SW480 (cell line): ENCODE data around the gene NKX2-1.
A peak's percentile ranks its signal among the peaks of the same experiment; 100 is the strongest.
"Not testable (repeated sequence)": the region's sequence is repeated elsewhere in the genome, so short reads cannot be mapped to it uniquely, and the experiment has no call there.

Experiments used
- DNase-seq: peaks from one replicate; pipeline ENCODE4 v3.0.0-alpha.2; 2016; ENCODE audit warnings: low spot score

The NKX2-1 gene

DNA sequence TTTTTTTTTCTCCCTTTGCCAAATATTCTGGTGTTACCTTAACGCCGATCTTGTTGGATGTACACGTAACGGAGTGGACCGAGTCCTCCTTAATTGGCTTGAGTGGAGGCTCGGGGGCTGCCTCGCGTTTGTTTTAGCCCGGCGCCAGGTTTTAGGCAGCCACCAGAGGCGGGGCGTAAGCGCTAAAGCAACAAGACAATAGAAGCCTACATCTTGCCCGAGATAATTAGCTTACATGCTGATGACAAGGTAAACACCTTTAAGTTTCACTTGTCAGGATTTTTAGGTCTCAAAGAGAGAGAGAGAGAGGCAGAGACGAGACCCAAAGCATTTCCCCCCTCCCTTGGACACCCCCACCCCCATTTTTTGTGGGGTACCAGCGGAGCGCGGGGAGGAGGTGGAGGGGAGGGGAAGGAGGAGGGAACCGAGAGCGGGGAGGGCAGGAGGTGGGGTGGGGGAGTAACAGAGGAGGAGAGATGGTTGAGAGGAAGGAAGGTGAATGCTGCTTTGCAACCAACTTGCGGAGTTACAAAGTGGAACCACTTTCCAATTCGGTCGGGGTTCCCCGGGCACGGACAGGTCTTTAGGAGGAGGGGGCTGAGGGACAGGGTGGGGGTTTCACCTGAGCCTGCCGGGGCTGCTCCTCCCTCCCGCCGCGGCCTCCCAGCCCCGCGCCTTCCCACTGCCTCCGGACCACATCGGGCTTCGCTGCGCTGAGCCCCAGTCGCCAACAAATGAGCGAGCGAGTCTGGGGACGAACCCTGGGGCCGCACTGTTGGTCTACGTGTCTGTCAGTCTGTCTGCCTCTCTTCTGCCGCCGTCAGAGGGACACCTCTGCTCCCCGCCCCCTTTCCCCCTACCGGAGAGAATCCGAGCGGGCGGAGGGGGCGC is at the start of gene NKX2-1:
Gene NKX2-1 (minus strand): TSS at position 802 of the 891 bp plus-strand sequence. CDS start 103 bp downstream, at position 699.
- DNase-seq, result peak; percentile 55

- DNase-seq, result peak; percentile 20
Measured at GRCh38 chr14:36556811-36557433, 36.9 kb upstream of the NKX2-1 start.

- no peak for DNase-seq
Measured at GRCh38 chr14:36555998-36556743, 36.1 kb upstream of the NKX2-1 start.

GRCh38 chr14:36553656-36554260 is 33.7 kb upstream of the NKX2-1 start:
- peak; percentile 62 for DNase-seq

DNA sequence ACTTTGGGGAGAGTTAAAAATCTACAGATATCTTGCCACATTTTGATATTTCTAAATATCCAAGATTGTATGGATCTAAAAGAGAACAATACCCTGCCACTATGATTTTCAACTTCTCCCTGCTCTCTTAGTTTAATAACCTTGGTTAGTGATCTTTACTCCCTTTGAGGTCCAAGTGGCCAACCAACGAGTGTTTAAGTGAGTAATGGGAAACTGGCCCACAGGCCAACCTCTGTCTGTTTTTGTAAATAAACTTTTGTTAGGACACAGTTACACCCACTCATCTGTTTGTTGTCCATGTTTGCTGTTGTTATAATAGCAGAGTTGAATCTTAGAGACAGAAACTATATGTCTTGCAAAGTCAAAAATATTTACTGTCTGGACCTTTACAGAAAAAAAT is 30.9 kb upstream of the NKX2-1 start:
- DNase-seq, result no peak

GRCh38 chr14:36544280-36544679 is 24.2 kb upstream of the NKX2-1 start:
- not testable (repeated sequence) for DNase-seq

GRCh38 chr14:36538051-36538450 is 18.0 kb upstream of the NKX2-1 start:
- no peak for DNase-seq

- no peak for DNase-seq
Measured at GRCh38 chr14:36529062-36529461, 9.0 kb upstream of the NKX2-1 start.

DNA sequence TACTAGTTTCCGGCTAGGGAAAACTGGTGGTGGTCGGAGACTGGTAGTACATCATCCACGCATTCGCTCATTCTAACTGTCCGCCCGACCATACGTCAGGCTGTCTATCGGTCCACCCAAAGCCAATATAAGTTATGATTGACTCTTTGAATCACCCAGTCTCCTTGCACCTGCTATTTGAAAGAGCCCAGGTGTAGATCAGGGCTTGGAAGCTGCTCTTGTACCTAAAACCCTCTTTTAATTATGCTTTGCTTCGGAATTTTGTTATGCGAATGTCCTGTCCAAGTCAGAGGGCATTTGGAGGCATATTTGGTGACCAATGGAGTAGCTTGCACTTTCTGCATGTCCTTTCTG is 5.7 kb upstream of the NKX2-1 start:
- no peak for DNase-seq

DNA sequence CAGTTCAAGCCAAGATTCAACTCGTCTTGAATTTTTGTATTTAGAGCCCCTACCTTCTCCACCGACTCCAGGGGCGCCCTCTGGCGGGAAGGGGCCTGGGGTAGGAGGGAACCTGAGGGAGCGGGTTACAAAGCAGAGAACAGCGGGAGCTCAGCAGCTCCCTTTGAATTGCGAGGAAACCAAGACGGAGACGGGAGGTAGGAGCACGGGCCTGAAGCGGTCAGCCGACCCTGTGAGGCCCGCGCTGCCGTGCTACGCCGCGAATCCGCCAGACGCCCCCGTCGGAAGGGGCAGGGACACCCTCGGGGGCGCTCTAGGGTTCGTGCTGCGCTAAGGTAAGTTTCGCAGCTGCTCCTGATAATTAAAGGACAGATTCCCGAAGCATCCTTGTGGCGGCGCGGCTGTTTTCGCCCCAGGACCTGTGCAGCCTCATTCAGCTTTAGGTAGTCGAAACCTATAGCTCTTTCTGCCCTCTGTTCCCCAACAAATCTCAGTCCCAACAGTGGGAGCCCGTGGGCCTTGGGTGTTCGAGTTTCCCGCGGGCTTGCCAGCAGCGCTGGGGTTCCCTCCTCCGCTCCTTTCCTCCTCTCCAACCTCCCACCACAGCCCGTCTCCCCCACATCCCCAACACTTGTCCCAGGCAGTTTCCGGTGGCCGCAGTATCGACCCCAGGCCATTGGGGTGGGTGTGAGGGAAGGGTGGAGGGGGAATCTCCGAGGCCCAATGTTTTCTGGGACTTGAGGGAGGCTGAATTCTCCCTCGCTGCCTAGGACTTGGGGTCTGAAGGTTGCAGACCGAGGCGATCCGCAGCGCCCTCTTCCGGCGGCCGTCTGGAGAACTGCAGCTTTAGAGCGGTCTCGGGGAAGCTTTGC is 5.1 kb upstream of the NKX2-1 start:
- peak; percentile 46 for DNase-seq

- DNase-seq, result no peak
Measured at GRCh38 chr14:36524220-36524837, 4.3 kb upstream of the NKX2-1 start.

GRCh38 chr14:36522972-36523715 is 3.1 kb upstream of the NKX2-1 start:
- DNase-seq, result no peak

DNA sequence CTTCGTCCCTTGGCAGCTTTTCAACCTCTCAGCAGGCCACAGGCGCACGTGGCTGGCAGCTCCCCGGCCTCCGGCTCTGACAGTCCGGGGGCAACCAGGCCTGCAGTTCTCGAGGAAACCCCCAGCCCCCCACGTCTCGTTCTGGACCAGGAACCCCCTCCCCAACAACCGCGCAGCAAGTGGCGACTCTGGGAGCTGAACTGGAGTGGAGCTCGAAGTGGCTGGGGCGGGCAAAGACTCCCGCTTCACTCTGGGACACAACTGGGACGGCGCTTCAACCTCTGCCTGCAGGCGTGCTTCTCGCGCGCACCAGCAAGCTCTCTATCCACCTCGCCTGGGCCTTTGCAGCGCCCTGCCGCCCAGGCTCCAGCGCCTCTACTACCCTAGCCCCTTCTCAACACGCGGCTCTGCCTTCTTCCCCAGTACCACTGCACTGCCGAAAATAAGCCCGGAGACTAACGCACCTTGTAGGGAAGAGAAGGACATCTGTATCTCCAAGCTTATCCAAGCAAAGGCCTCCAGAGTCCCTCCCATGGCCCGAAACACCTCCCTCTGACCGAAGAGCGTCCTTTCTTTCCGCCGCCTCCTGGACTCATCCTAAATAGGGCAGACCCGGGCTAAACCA is 2.4 kb upstream of the NKX2-1 start:
- DNase-seq, result no peak

DNA sequence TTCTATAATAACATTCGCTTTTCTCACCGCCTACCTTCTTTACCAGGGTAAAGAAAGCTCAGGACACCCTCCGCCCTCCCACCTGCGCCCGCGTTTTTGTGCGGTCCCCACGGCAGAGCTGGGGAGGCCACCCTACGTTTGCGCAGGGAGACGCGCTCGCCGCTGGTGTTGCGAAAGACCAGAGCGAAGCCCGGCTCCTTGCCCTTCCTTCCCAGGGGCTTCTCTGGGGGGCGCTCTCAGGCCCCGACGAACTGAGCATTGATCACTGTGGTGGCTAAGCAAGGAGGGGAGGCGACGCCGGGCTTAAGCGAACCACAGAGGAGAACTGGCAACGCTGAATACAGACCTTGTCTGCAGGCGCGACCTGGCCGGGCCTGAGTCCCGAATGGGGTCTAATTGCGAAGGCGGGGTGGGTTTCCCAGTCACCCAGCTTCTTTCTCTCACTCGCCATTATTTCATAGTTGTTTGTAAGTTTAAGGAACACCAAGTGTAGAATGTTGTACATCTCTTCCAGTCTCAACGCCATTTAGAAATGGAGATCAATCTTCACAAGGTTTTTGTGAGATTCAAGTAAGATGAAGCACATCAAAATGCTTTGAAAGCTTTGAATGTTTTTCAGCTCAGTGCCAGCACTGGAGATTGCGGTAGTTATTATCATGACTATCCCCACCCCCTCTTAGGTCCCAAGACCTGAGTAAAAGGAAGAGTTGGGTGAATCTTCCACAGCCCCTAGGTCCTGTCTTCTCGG is 1.7 kb upstream of the NKX2-1 start:
- no peak for DNase-seq

DNA sequence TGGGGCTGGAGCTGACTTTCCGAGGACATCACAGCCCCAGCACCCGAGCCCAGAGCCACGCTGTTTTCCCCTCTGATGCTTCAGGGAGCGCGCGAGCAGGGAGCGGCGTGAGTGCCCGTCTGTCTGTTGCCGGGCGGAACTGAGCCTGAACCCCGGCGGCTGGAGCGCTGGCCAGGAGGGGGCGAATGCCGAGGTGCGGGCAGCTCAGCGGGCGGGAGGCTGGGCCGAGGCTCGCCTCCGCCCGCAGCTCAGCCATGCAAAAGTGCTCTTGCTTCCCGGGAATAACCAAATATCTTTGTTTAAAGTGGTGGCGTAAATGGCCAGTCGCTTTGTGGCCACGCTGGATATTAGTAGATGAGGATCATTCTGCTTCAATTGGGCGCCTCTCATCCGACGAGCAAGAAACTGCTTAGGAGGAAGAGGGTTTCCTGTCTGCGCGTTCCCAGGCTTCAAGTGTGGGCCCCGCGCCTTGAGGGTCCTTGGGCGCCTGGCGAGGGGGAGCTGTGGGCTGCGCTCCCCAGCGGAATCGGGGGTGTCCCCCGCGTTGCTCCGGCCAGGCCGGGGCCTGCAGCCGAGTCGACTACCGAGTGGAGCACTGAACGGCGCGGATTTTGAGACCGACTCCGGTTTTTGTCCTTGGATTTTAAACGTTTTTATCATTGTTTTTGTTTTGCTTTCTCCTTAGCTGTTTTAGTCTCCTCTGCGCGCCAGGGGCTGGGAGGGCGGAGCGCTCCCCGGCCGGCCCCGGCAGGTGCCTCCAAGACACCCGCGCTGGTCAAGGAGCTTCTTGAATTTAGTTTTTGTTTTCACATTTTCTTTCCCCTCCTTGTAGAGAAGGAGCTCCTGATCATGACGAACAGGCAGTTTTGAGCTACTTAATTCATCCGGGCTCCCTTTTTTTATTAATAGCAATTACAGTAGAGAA is 831 bp upstream of the NKX2-1 start:
- DNase-seq, result peak; percentile 69

GRCh38 chr14:36518586-36519430 is 1.2 kb downstream of the NKX2-1 start:
- no peak for DNase-seq

- DNase-seq, result no peak
Measured at GRCh38 chr14:36518031-36518585, 1.9 kb downstream of the NKX2-1 start.
